Stimulated activated CD8-positive, alpha-beta memory T cell treated with anti-CD3 and anti-CD28 coated beads, Interleukin-15, amount 100 ng/mL, for 24 hours (primary cell): ENCODE data around the gene CREG2.

Experiments used
- DNase-seq: peaks from one replicate; pipeline ENCODE4 v3.0.0-alpha.2; 2020; ENCODE audit warnings: low read depth

The CREG2 gene

DNA sequence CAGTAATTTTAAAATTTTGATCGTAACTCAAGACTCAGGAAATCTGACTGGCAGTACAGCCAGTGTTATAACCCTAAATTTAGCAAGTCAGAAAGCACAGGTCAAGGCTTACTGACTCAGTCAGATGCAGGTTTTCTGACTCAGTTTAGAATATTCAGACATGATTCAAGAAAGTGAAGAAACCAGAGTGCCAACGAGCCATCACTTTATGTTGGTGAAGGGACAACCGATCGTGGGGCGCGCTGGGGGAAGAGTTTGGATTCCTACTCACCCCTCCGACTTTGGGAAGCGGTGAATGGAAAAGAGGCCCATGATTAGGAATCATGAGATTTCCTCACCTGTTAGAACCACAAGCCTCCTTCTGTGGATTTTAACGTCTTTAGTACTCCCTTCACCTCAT lies 79.8 kb downstream of the CREG2 start:
- DNase-seq = no peak

DNA sequence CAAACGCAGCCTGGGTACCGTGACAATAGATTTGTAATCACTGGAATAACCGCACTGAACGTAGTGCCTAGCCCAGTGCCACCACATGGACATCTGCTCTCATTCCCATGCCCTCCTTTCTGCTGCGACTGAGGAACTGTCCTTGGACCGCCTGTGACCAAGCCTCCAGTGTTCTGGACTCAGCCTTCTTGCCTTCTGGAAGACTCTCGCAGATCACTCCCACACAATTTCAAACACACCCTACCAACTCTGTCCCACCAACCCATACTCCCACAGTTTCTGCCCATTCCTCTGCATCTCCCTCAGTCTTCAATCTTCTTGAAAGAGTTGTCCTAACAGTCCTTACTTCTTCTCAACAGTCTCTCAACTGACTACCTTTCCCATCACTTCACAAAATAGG lies 80.9 kb downstream of the CREG2 start:
- DNase-seq = no peak

DNA sequence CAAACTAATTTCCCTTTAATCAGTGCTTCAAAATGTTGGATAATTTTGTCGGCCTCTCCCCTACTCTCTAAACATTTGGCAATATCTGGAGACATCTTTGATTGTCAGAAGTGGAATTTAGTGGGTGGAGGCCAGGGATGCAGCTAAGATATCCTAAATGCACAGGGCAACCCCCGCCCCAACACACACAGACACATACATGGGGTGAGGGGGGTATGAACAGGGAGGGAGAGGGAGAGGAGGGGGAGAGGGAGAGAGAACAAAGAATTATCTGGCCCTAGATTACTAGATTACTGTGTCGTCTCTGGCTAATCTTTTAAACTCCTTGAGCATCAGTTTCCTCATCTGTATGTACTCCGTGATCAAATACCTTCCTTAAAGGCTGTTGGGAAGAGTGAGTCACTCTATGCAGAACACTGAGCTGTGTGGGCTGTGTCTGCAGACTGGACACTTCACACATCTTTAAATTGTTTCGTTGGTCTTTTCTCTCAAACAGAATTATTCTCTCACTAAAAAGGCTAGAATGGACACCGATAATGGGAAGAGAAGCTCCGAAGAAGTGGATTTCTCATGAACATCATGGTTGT lies 81.7 kb downstream of the CREG2 start:
- DNase-seq = no peak

DNA sequence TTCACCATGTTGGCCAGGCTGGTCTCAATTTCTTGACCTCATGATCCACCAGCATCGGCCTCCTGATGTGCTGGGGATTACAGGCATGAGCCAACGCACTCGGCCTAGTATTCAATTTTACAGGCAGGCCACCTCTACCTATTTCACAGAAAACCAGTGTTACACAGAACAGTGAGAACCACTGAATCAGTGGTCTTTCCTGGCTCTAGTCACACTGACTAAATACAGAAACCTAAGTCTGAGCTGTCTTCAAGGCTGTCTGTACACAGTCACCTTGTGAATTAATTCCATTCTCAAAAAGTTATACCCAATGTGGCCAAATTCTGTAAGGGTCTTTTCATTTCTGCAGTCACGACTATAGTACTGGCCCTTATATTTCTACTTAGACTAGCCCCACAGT lies 82.3 kb downstream of the CREG2 start:
- no peak for DNase-seq

DNA sequence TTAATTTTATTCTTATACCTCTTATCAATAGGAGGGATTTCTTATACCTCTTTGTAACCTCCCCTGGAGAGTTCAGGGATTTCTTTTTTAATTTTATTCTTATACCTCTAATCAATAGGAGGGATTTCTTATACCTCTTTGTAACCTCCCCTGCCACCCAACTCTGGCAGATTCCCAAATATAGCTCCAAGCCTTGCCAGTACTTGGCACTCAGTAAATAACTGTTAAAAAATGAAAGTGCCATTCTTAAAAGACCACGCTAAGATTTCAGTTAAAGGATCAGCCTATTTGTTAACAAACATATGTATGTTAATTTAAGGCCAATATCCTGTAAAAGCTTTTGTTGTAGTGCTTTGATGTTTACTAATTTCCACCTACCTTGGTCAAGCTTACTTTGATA lies 83.6 kb downstream of the CREG2 start:
- DNase-seq = no peak

DNA sequence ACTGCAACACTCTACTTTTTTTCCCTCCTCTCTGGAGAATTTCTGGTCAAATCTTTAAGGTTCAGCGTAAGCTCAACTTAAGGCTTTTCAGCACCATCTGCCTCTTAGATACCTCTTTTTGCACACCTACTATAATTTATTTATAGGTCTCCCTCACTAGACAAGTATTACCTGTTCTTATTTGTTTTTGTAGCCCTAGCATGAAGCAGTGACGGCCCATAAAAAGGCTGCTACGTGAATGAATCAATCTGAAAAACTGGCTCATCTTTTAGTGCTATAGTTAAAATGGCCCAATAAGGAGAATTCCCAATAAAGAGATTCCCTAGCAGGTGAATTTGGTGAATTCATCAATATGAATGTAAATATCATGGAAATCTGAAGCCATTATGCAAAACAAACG lies 85.3 kb downstream of the CREG2 start:
- DNase-seq = no peak

DNA sequence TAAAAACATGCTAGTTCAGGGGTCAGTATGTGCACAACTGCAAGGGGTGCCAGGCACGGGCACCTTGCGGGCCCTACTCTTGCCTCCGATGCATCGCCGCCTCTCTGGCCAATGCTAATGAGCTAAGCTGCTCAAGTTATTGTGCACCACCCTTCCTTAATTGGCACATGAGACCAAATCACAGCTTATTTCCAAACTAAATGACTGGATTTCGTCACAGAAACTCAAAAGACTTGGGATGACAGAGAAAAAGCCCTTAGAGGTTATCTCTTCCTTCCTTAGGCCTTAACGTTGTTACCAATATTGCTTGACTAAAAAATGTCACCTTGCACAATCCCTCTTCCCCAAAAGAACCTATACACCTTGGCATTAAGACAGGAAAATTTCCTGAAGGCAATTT lies 86.5 kb downstream of the CREG2 start:
- DNase-seq = no peak

DNA sequence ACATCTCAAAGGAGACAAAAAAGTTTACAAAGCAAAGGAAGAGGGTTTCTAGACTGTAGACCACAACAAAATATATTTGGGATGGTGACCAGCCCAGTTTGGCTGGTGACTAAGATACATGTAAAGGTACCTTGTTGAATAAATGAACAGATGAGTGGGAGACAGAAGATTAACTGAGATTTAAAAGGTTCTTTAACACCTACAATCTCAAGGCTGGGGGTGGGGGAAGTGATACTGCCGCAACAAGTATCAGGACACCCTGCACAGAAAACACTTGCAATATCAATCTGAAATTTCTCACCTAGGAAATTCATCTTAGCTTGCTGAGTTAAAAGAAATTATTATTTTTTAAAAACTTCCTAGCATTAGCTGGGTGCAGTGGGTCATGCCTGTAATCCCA lies 87.1 kb downstream of the CREG2 start:
- DNase-seq = no peak

DNA sequence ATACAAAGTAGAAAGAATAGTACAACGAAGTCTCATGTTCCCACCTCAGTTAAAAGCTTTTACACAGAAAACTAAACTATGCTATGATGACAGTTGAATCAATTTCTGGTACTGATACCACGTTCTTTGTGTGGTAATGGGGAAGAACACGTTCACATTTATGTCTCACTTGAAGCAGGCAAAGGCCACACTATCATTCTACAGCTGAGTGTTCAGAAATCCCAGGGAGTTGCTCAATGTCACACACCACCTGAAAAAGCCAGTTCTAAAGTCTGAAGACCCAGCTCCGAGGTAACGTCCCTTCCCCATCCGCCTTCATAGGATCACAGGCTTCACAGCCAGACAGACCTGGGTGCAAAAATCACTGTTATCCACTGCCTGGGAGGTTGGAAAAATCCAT lies 87.7 kb downstream of the CREG2 start:
- DNase-seq = no peak

DNA sequence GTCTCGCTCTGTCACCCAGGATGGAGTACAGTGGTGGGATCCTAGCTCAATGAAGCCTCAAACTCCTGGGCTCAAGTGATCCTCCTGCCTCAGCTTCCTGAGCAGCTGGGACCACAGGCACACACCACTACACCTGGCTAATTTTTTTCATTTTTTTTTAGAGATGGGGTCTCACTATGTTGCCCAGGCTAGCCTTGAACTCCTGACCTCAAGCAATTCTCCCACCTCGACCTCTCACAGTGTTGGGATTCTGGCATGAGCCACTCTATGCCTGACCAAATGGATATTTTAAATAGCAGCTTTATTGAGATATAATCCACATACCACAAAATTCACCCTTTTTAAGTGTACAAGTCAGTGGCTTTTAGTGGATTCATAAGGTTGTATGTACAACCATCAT lies 89.9 kb downstream of the CREG2 start:
- no peak for DNase-seq

DNA sequence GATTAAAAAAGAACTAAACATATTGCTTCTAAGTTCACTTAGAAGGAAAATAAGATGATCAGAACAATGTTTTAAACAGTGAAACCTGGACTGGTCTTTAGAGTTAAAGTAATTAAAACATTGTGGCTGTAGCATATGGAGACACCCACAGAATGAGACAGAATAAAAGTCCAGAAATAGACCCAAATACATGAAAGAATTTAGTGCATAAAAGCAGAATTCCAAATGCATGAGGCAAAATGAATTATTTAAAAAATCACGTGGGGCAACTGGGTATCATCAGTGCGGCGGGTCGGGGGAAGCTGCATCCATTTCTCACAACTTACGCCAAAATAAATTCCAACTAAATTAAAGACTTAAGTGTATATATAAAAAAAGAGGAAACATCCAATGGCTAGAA lies 90.9 kb downstream of the CREG2 start:
- no peak for DNase-seq

DNA sequence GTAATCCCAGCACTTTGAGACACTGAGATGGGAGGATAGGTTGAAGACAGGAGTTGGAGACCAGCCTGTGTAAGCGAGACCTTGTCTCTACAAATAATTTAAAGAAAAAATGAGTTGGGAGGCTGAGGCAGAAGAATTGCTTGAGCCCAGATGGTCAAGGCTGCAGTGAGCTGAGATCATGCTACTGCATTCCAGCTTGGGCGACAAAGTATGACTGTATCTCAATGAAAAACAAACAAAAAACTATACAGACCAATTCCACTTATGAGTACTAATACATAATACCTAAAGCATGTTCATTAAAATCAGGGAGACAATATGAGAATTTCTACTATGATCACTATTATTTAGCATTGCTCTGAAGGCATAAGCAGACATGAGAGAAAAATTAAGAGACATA lies 91.4 kb downstream of the CREG2 start:
- DNase-seq = no peak
